ENCODE measurements around the gene R3HDM2.

The R3HDM2 gene

DNA sequence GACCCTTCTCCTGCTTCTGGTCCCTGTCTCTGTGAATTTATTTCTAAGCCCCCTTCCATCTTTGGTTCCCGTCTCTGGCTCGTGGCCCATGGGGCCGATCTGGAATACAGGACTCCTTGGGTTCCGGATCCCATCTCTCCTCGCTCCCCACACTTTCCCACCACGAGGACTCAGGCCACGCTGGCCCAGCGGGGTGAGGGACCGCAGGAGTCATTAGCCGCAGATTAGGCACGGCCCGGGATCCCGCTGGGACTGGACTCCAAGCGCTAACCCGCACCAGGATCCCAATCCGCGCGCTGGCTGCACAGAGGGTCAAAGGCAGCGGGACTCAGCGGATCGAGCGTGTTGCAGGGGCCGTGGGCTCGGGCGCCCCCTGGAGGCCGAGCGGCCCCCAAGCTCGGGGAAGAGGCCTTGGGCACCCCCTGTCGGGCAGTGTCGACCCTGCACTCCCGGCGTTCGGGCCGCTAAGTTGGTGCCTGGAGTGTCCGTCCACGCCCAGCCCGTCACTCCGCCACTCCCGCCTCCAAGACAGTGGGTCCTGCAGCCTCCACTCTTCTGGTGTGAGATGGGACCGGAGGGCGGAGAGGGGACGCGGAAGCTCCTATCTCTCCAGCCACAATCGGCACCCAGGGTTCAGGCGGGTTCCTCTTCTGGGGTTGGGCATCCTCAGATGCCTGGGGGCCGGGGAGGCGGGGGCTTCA, 191.8 kb downstream of the R3HDM2 start:
- Histone ChIP-seq H3K4me1 (ENCODE audit: insufficient read depth, low read length, poor library complexity, severe bottlenecking) (peaks cover 20% of the 10 kb centered on the region), H3K4me3 (ENCODE audit: low read length, poor library complexity, severe bottlenecking) (peak overlapping the region; percentile 74), H3K9me3 (ENCODE audit: insufficient read depth, low read depth, low read length) (no peaks in the 10 kb centered on the region), H3K27me3 (ENCODE audit: insufficient read depth, low read length, poor library complexity, severe bottlenecking) (no peaks in the 10 kb centered on the region), H3F3A (ENCODE audit: low read depth) (no peaks in the 10 kb centered on the region), H3K4me2 (ENCODE audit: low read depth, low read length, poor library complexity, severe bottlenecking) (peak overlapping the region; percentile 76), H4K20me1 (ENCODE audit: insufficient read depth, low read length, poor library complexity, severe bottlenecking) (peaks cover 10% of the 10 kb centered on the region), H3K9ac (ENCODE audit: low read depth, low read length, poor library complexity, severe bottlenecking) (peak overlapping the region; percentile 69), H2AFZ (ENCODE audit: low read length) (peak overlapping the region; percentile 66; the same call in 1 of the 2 replicates), H3K36me3 (ENCODE audit: insufficient read depth, low read length) (peaks cover 5% of the 10 kb centered on the region; the same call in 1 of the 2 replicates), H3K9me2 (replicated peaks; ENCODE audit: low read depth, low read length) (no peaks in the 10 kb centered on the region), H3K79me2 (ENCODE audit: insufficient read depth, low read length) (no peaks in the 10 kb centered on the region)
- TF ChIP-seq EZH2phosphoT487 (IDR thresholded peaks at IDR 0.05; ENCODE audit: borderline replicate concordance): no peak
- TF ChIP-seq, protein P1, sequence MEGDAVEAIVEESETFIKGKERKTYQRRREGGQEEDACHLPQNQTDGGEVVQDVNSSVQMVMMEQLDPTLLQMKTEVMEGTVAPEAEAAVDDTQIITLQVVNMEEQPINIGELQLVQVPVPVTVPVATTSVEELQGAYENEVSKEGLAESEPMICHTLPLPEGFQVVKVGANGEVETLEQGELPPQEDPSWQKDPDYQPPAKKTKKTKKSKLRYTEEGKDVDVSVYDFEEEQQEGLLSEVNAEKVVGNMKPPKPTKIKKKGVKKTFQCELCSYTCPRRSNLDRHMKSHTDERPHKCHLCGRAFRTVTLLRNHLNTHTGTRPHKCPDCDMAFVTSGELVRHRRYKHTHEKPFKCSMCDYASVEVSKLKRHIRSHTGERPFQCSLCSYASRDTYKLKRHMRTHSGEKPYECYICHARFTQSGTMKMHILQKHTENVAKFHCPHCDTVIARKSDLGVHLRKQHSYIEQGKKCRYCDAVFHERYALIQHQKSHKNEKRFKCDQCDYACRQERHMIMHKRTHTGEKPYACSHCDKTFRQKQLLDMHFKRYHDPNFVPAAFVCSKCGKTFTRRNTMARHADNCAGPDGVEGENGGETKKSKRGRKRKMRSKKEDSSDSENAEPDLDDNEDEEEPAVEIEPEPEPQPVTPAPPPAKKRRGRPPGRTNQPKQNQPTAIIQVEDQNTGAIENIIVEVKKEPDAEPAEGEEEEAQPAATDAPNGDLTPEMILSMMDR (conservative IDR thresholded peaks at IDR 0.05; ENCODE audit: low read length): peak; percentile 100

DNA sequence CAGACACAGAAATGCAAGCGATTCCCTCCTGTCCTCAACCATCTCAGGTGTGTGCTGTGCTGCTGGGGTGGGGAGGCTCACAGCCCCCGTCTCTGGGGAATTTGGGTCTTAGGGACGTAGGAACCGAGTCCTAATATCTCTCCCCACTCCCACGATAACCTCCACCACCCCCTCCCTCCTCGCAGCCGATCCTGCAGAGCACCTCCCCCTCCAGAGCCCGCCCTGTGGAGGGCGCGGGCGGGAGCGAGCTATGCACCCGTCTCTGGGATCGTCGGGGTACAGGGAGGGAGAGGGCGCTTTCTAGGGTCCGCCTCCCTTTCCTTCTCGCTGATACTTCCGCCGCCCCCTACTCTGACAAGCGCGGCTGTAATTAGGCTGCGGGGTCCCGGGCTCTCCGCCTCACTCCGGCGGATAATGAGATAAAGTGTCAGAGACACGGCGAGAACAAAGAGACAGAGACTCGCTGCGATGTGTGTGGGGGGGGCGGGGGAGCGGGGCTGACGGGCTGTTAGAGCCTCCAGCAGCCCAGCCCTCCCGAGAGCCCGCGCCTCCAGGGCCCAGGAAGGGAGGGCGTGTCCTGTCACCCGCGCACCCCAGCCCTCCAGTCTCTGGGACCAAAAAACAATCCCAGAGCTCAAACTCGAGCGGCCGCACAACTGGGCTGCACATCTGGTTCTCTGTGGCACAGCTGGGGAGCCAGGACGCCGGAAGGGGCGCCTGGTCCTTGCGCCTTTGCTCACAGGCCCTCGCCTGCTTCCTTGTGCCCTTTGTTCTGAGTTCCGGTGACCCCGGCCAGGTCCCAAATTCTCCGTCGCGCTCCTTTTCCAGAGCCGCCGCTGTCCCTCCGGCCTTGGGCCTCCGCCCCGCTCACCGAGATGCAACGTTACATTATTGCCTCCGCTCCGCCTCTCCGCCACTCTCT, 192.7 kb downstream of the R3HDM2 start:
- Histone ChIP-seq H3K4me1 (ENCODE audit: insufficient read depth, low read length, poor library complexity, severe bottlenecking) (peaks cover 24% of the 10 kb centered on the region), H2AFZ (ENCODE audit: low read length) (no peak overlapping the region), H3K79me2 (ENCODE audit: insufficient read depth, low read length) (peaks cover 7% of the 10 kb centered on the region; the same call in 1 of the 2 replicates), H3K4me3 (ENCODE audit: low read length, poor library complexity, severe bottlenecking) (no peak overlapping the region), H3K9ac (ENCODE audit: low read depth, low read length, poor library complexity, severe bottlenecking) (peak overlapping the region; percentile 69), H3K36me3 (ENCODE audit: insufficient read depth, low read length) (peaks cover 13% of the 10 kb centered on the region; the same call in 1 of the 2 replicates), H4K20me1 (ENCODE audit: insufficient read depth, low read length, poor library complexity, severe bottlenecking) (peaks cover 16% of the 10 kb centered on the region), H3K27me3 (ENCODE audit: insufficient read depth, low read length, poor library complexity, severe bottlenecking) (no peaks in the 10 kb centered on the region), H3F3A (ENCODE audit: low read depth) (no peaks in the 10 kb centered on the region), H3K9me2 (replicated peaks; ENCODE audit: low read depth, low read length) (no peaks in the 10 kb centered on the region), H3K4me2 (ENCODE audit: low read depth, low read length, poor library complexity, severe bottlenecking) (peak overlapping the region; percentile 76), H3K9me3 (ENCODE audit: insufficient read depth, low read depth, low read length) (no peaks in the 10 kb centered on the region)
- TF ChIP-seq, protein P1 (conservative IDR thresholded peaks at IDR 0.05; ENCODE audit: low read length): no peak
- no peak for TF ChIP-seq EZH2phosphoT487 (IDR thresholded peaks at IDR 0.05; ENCODE audit: borderline replicate concordance)

DNA sequence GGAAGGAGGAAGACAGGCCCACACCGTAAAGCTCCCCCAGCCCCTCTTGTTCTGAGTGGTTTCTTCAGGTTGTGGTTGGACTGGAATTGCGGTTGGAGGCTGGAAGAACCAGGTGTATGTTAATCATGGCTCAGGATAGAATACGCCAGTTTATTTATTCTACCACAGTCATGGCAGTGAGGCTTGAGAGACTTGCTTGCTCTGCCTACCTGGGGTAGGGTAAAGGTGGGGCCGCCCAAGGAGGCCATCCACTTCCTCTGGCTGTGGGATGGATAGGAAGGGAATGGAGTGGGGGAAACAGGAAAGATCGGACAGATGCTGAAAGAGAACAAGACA, 193.3 kb downstream of the R3HDM2 start:
- peaks cover 18% of the 10 kb centered on the region for H3K4me1 ChIP-seq (ENCODE audit: insufficient read depth, low read length, poor library complexity, severe bottlenecking)
- H3K4me3 ChIP-seq (ENCODE audit: low read length, poor library complexity, severe bottlenecking): no peak overlapping the region
- peaks cover 19% of the 10 kb centered on the region; the same call in 1 of the 2 replicates for H3K36me3 ChIP-seq (ENCODE audit: insufficient read depth, low read length)
- no peak overlapping the region for H3K9ac ChIP-seq (ENCODE audit: low read depth, low read length, poor library complexity, severe bottlenecking)
- H3K9me3 ChIP-seq (ENCODE audit: insufficient read depth, low read depth, low read length): no peaks in the 10 kb centered on the region
- H4K20me1 ChIP-seq (ENCODE audit: insufficient read depth, low read length, poor library complexity, severe bottlenecking): peaks cover 22% of the 10 kb centered on the region
- TF ChIP-seq, protein P1 (conservative IDR thresholded peaks at IDR 0.05; ENCODE audit: low read length): no peak
- no peak for TF ChIP-seq EZH2phosphoT487 (IDR thresholded peaks at IDR 0.05; ENCODE audit: borderline replicate concordance)
- H3K27me3 ChIP-seq (ENCODE audit: insufficient read depth, low read length, poor library complexity, severe bottlenecking): no peaks in the 10 kb centered on the region
- H3K9me2 ChIP-seq (replicated peaks; ENCODE audit: low read depth, low read length): no peaks in the 10 kb centered on the region
- no peak overlapping the region for H2AFZ ChIP-seq (ENCODE audit: low read length)
- no peaks in the 10 kb centered on the region for H3F3A ChIP-seq (ENCODE audit: low read depth)
- H3K4me2 ChIP-seq (ENCODE audit: low read depth, low read length, poor library complexity, severe bottlenecking): no peak overlapping the region
- peaks cover 13% of the 10 kb centered on the region; the same call in 1 of the 2 replicates for H3K79me2 ChIP-seq (ENCODE audit: insufficient read depth, low read length)
